GM12892 (cell line): ENCODE data around the gene U2AF2.
A peak's percentile ranks its signal among the peaks of the same experiment; 100 is the strongest.

Experiments
- DNase-seq: peaks from one replicate; pipeline ENCODE4 v3.0.0; 2011; ENCODE audit not compliant: insufficient read length
- FAIRE-seq: peaks from 2 replicates; lab custom pipeline; 2011; peaks lifted over from hg19 to GRCh38; lab: Jason Lieb, UNC
- POLR2A ChIP-seq: IDR thresholded peaks from 2 replicates; pipeline ENCODE4 v1.6.1; 2011; ENCODE audit warnings: low read depth, low read length, control low read depth
- POLR2AphosphoS5 ChIP-seq: IDR thresholded peaks from 2 replicates; pipeline ENCODE4 v1.6.1; 2011; ENCODE audit warnings: low read depth, low read length, control low read depth
- TAF1 ChIP-seq: IDR thresholded peaks from 2 replicates; pipeline ENCODE4 v1.6.1; 2011; ENCODE audit warnings: low read depth, mild to moderate bottlenecking, control low read depth, low read length, borderline replicate concordance

U2AF2 gene

GRCh38 chr19:55697069-55697440 lies 42.2 kb downstream of the U2AF2 start:
- DNase-seq (no peak), FAIRE-seq (no peak)
- TF ChIP-seq TAF1, result no peak
- TF ChIP-seq POLR2AphosphoS5, result no peak
- no peak for TF ChIP-seq POLR2A

- DNase-seq, result no peak
- TF ChIP-seq TAF1 (no peak), POLR2A (no peak), POLR2AphosphoS5 (0 out of 2 replicates have a peak, but pooled peaks have one; percentile 8)
- no peak for FAIRE-seq
Observed at GRCh38 chr19:55697698-55698097, 42.9 kb downstream of the U2AF2 start.

- TF ChIP-seq POLR2A (no peak), TAF1 (no peak), POLR2AphosphoS5 (no peak)
- no peak for DNase-seq
- FAIRE-seq, result no peak
Observed at GRCh38 chr19:55698256-55698655, 43.4 kb downstream of the U2AF2 start.

GRCh38 chr19:55699221-55699620 lies 44.4 kb downstream of the U2AF2 start:
- FAIRE-seq (no peak), DNase-seq (no peak)
- TF ChIP-seq POLR2A, result no peak
- no peak for TF ChIP-seq TAF1
- no peak for TF ChIP-seq POLR2AphosphoS5

GRCh38 chr19:55700813-55701212 lies 46.0 kb downstream of the U2AF2 start:
- DNase-seq (no peak), FAIRE-seq (no peak)
- TF ChIP-seq TAF1, result no peak
- no peak for TF ChIP-seq POLR2AphosphoS5
- TF ChIP-seq POLR2A, result no peak

- no peak for TF ChIP-seq POLR2A
- no peak for TF ChIP-seq TAF1
- no peak for TF ChIP-seq POLR2AphosphoS5
- DNase-seq, result no peak
- FAIRE-seq, result no peak
Observed at GRCh38 chr19:55702131-55702627, 47.3 kb downstream of the U2AF2 start.

GRCh38 chr19:55703790-55704215 lies 49.0 kb downstream of the U2AF2 start:
- FAIRE-seq (no peak), DNase-seq (no peak)
- TF ChIP-seq POLR2A, result no peak
- no peak for TF ChIP-seq POLR2AphosphoS5
- no peak for TF ChIP-seq TAF1

- DNase-seq (no peak), FAIRE-seq (no peak)
- TF ChIP-seq POLR2A (no peak), TAF1 (no peak), POLR2AphosphoS5 (no peak)
Observed at GRCh38 chr19:55704494-55705245, 49.8 kb downstream of the U2AF2 start.

GRCh38 chr19:55705972-55706371 lies 51.1 kb downstream of the U2AF2 start:
- no peak for FAIRE-seq
- DNase-seq, result no peak
- TF ChIP-seq POLR2A (no peak), POLR2AphosphoS5 (no peak), TAF1 (no peak)

GRCh38 chr19:55711719-55712118 lies 56.9 kb downstream of the U2AF2 start:
- TF ChIP-seq TAF1, result no peak
- no peak for TF ChIP-seq POLR2AphosphoS5
- TF ChIP-seq POLR2A, result no peak
- DNase-seq (no peak), FAIRE-seq (no peak)

- TF ChIP-seq POLR2A, result no peak
- no peak for TF ChIP-seq POLR2AphosphoS5
- no peak for TF ChIP-seq TAF1
- DNase-seq, result no peak
- no peak for FAIRE-seq
Observed at GRCh38 chr19:55712804-55713631, 58.2 kb downstream of the U2AF2 start.

- TF ChIP-seq TAF1 (no peak), POLR2A (no peak), POLR2AphosphoS5 (no peak)
- no peak for FAIRE-seq
- no peak for DNase-seq
Observed at GRCh38 chr19:55716531-55716930, 61.7 kb downstream of the U2AF2 start.
